ENCODE measurements around the gene KCNB1.

KCNB1 gene

GRCh38 chr20:49377326-49377725 lies 105.1 kb downstream of the KCNB1 start:
- Histone ChIP-seq H3K9me3 (ENCODE audit: insufficient read depth, low read depth, low read length) (no peaks in the 10 kb centered on the region), H3K4me3 (ENCODE audit: low read length, poor library complexity, severe bottlenecking) (no peak overlapping the region), H3F3A (ENCODE audit: low read depth) (no peaks in the 10 kb centered on the region), H3K36me3 (ENCODE audit: insufficient read depth, low read length) (no peaks in the 10 kb centered on the region), H3K27me3 (ENCODE audit: insufficient read depth, low read length, poor library complexity, severe bottlenecking) (no peaks in the 10 kb centered on the region), H3K79me2 (ENCODE audit: insufficient read depth, low read length) (no peaks in the 10 kb centered on the region), H3K4me2 (ENCODE audit: low read depth, low read length, poor library complexity, severe bottlenecking) (no peak overlapping the region), H4K20me1 (ENCODE audit: insufficient read depth, low read length, poor library complexity, severe bottlenecking) (no peaks in the 10 kb centered on the region), H3K4me1 (ENCODE audit: insufficient read depth, low read length, poor library complexity, severe bottlenecking) (no peaks in the 10 kb centered on the region), H3K9ac (ENCODE audit: low read depth, low read length, poor library complexity, severe bottlenecking) (no peak overlapping the region), H2AFZ (ENCODE audit: low read length) (no peak overlapping the region), H3K9me2 (replicated peaks; ENCODE audit: low read depth, low read length) (no peaks in the 10 kb centered on the region)
- no peak for TF ChIP-seq EZH2phosphoT487 (IDR thresholded peaks at IDR 0.05; ENCODE audit: borderline replicate concordance)
- TF ChIP-seq CTCF (conservative IDR thresholded peaks at IDR 0.05; ENCODE audit: low read length): no peak

GRCh38 chr20:49375170-49375569 lies 107.3 kb downstream of the KCNB1 start:
- Histone ChIP-seq H3K36me3 (ENCODE audit: insufficient read depth, low read length) (no peaks in the 10 kb centered on the region), H3K27me3 (ENCODE audit: insufficient read depth, low read length, poor library complexity, severe bottlenecking) (no peaks in the 10 kb centered on the region)

GRCh38 chr20:49372095-49372734 lies 110.3 kb downstream of the KCNB1 start:
- Histone ChIP-seq H3K4me3 (ENCODE audit: low read length, poor library complexity, severe bottlenecking) (no peak overlapping the region), H3K36me3 (ENCODE audit: insufficient read depth, low read length) (no peaks in the 10 kb centered on the region), H3K9me2 (replicated peaks; ENCODE audit: low read depth, low read length) (no peaks in the 10 kb centered on the region), H3K9me3 (ENCODE audit: insufficient read depth, low read depth, low read length) (no peaks in the 10 kb centered on the region), H3F3A (ENCODE audit: low read depth) (no peaks in the 10 kb centered on the region), H3K4me2 (ENCODE audit: low read depth, low read length, poor library complexity, severe bottlenecking) (no peak overlapping the region), H2AFZ (ENCODE audit: low read length) (no peak overlapping the region), H4K20me1 (ENCODE audit: insufficient read depth, low read length, poor library complexity, severe bottlenecking) (no peaks in the 10 kb centered on the region), H3K9ac (ENCODE audit: low read depth, low read length, poor library complexity, severe bottlenecking) (no peak overlapping the region), H3K79me2 (ENCODE audit: insufficient read depth, low read length) (no peaks in the 10 kb centered on the region), H3K27me3 (ENCODE audit: insufficient read depth, low read length, poor library complexity, severe bottlenecking) (no peaks in the 10 kb centered on the region), H3K4me1 (ENCODE audit: insufficient read depth, low read length, poor library complexity, severe bottlenecking) (no peaks in the 10 kb centered on the region)
- TF ChIP-seq EZH2phosphoT487 (IDR thresholded peaks at IDR 0.05; ENCODE audit: borderline replicate concordance): no peak
- TF ChIP-seq CTCF (conservative IDR thresholded peaks at IDR 0.05; ENCODE audit: low read length): no peak

More at GRCh38 chr20:49375170-49375569, 107.3 kb downstream of the KCNB1 start:
- Histone ChIP-seq H3K9me2 (replicated peaks; ENCODE audit: low read depth, low read length) (no peaks in the 10 kb centered on the region), H4K20me1 (ENCODE audit: insufficient read depth, low read length, poor library complexity, severe bottlenecking) (no peaks in the 10 kb centered on the region), H3K79me2 (ENCODE audit: insufficient read depth, low read length) (no peaks in the 10 kb centered on the region), H3K4me3 (ENCODE audit: low read length, poor library complexity, severe bottlenecking) (no peak overlapping the region), H3K9me3 (ENCODE audit: insufficient read depth, low read depth, low read length) (no peaks in the 10 kb centered on the region), H2AFZ (ENCODE audit: low read length) (no peak overlapping the region), H3K4me1 (ENCODE audit: insufficient read depth, low read length, poor library complexity, severe bottlenecking) (no peaks in the 10 kb centered on the region), H3F3A (ENCODE audit: low read depth) (no peaks in the 10 kb centered on the region), H3K9ac (ENCODE audit: low read depth, low read length, poor library complexity, severe bottlenecking) (no peak overlapping the region), H3K4me2 (ENCODE audit: low read depth, low read length, poor library complexity, severe bottlenecking) (no peak overlapping the region)
- TF ChIP-seq CTCF (conservative IDR thresholded peaks at IDR 0.05; ENCODE audit: low read length) (no peak), EZH2phosphoT487 (IDR thresholded peaks at IDR 0.05; ENCODE audit: borderline replicate concordance) (no peak)

All from Loucy (cell line).